Measurements from ENCODE around the gene CLTB.

CLTB gene

DNA sequence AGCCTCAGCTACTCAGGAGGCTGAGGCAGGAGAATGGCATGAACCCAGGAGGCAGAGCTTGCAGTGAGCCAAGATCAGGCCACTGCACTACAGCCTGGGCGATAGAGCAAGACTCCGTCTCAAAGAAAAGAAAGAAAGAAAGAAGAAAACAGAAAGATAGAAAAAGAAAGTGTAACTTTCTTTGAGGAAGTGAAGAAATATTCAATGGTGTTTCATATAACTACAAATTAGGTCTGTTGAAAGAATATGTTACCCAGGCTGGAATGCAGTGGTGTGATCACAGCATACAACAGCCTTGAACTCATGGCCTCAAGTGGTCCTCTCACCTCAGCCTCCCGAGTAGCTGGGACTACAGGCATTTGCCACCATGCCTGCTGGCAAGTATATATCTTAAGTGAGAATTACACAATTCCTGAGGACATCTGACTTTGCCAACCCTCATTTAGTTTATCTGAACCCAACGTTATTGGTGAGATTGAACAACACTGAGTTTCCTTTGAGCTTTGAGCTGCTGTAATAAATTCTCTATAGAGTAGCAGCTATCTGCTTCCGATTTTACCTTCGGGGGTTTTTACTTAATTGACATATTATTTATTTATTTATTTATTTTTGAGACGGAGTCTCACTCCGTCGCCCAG, 29.8 kb upstream of the CLTB start:
- TF ChIP-seq SIN3A (IDR thresholded peaks at IDR 0.05; ENCODE audit: borderline replicate concordance, insufficient read depth, low read length) (no peak), POLR2AphosphoS5 (IDR thresholded peaks at IDR 0.05; ENCODE audit: low read depth, low read length) (no peak), FOXP2 (optimal IDR thresholded peaks at IDR 0.05; ENCODE audit: borderline replicate concordance, extremely low read depth, extremely low read length, insufficient read depth) (no peak), TAF1 (IDR thresholded peaks at IDR 0.05; ENCODE audit: borderline replicate concordance, insufficient read depth, low read length) (no peak)
- TF ChIP-seq, protein P1, sequence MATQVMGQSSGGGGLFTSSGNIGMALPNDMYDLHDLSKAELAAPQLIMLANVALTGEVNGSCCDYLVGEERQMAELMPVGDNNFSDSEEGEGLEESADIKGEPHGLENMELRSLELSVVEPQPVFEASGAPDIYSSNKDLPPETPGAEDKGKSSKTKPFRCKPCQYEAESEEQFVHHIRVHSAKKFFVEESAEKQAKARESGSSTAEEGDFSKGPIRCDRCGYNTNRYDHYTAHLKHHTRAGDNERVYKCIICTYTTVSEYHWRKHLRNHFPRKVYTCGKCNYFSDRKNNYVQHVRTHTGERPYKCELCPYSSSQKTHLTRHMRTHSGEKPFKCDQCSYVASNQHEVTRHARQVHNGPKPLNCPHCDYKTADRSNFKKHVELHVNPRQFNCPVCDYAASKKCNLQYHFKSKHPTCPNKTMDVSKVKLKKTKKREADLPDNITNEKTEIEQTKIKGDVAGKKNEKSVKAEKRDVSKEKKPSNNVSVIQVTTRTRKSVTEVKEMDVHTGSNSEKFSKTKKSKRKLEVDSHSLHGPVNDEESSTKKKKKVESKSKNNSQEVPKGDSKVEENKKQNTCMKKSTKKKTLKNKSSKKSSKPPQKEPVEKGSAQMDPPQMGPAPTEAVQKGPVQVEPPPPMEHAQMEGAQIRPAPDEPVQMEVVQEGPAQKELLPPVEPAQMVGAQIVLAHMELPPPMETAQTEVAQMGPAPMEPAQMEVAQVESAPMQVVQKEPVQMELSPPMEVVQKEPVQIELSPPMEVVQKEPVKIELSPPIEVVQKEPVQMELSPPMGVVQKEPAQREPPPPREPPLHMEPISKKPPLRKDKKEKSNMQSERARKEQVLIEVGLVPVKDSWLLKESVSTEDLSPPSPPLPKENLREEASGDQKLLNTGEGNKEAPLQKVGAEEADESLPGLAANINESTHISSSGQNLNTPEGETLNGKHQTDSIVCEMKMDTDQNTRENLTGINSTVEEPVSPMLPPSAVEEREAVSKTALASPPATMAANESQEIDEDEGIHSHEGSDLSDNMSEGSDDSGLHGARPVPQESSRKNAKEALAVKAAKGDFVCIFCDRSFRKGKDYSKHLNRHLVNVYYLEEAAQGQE (IDR thresholded peaks at IDR 0.05; ENCODE audit: insufficient read depth in 1 of 2, low read depth in 2 of 2, low read length in 2 of 2), result no peak

DNA sequence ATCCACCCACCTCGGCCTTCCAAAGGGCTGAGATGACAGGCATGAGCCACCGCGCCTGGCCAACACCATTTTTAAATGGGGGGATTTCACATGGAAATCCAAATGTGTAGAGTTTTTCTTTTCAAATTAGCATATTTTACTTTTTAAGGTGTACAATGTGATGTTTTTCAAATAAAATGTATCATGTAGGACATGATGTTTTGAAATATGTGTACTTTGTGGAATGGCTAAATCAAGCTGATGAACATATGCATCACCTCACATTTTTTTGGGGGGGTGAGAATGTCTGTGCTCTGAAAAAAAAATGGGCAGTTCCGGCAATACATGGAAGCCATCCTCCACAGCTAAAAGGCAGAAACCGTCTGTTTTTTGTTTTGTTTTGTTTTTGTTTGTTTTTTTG, 28.4 kb upstream of the CLTB start:
- TF ChIP-seq, protein P1 (IDR thresholded peaks at IDR 0.05; ENCODE audit: insufficient read depth in 1 of 2, low read depth in 2 of 2, low read length in 2 of 2), result no peak
- TF ChIP-seq TAF1 (IDR thresholded peaks at IDR 0.05; ENCODE audit: borderline replicate concordance, insufficient read depth, low read length) (no peak), SIN3A (IDR thresholded peaks at IDR 0.05; ENCODE audit: borderline replicate concordance, insufficient read depth, low read length) (no peak), POLR2AphosphoS5 (IDR thresholded peaks at IDR 0.05; ENCODE audit: low read depth, low read length) (no peak), FOXP2 (optimal IDR thresholded peaks at IDR 0.05; ENCODE audit: borderline replicate concordance, extremely low read depth, extremely low read length, insufficient read depth) (no peak)

DNA sequence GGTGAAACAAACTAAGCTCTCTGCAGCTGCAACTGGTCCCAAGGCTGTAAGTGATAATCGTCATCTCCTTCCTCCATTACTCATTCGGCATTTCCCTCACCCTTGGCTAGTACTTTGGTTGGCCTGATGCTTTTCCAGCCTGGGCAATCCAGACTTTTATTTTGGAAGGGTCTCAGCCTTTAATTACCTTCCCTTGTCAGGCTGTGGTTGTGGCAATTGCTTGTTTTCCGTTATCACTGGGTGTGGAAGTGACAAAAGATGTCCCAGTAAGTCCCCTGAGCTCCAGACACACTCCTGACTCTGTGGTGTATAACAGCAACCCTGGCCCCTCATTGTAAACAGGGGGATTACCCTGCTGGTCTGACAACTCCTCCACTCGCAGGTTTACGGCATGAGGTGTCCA, 25.6 kb upstream of the CLTB start:
- TF ChIP-seq TAF1 (IDR thresholded peaks at IDR 0.05; ENCODE audit: borderline replicate concordance, insufficient read depth, low read length) (no peak), SIN3A (IDR thresholded peaks at IDR 0.05; ENCODE audit: borderline replicate concordance, insufficient read depth, low read length) (no peak), FOXP2 (optimal IDR thresholded peaks at IDR 0.05; ENCODE audit: borderline replicate concordance, extremely low read depth, extremely low read length, insufficient read depth) (no peak), POLR2AphosphoS5 (IDR thresholded peaks at IDR 0.05; ENCODE audit: low read depth, low read length) (no peak)
- TF ChIP-seq, protein P1 (IDR thresholded peaks at IDR 0.05; ENCODE audit: insufficient read depth in 1 of 2, low read depth in 2 of 2, low read length in 2 of 2), result no peak

DNA sequence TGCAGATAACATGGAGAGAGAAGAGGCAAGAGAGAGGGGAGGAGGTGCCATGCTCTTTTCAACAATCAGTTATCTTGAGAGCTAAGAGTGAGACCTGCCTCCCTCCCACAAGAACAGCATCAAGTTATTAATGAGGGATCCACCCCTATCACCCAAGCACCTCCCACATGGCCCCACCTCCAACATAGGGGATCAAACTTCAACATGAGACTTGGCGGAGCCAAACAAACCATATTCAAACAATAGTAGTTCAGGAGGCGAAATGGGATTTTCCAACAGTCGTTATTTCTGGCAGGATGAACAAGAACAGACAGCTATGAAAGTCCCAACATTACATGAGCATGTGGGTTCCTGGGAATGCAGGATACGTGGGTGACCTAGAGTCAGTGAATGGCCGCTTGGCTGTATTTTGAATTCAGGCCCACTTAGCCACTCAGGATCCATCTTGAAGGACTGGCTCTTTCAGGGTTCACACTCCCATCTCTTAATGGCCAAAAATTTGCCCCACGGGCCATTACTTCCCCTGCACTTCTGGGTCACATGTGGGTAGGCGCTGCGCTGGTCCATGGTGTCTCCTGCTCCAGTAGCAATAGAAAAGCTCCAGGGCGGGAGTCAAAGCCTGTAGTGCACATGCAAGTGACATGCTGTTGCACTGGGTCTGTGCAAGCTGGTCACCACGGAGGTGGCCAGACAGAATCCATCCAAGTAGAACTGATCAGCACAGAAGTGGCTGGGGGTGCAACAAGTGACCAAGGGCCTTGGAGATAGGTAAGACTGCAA, 24.8 kb upstream of the CLTB start:
- TF ChIP-seq POLR2AphosphoS5 (IDR thresholded peaks at IDR 0.05; ENCODE audit: low read depth, low read length) (no peak), TAF1 (IDR thresholded peaks at IDR 0.05; ENCODE audit: borderline replicate concordance, insufficient read depth, low read length) (no peak)
- TF ChIP-seq, protein P1 (IDR thresholded peaks at IDR 0.05; ENCODE audit: insufficient read depth in 1 of 2, low read depth in 2 of 2, low read length in 2 of 2), result no peak

Measured in PFSK-1 (cell line).